GM12878 (cell line): ENCODE results near the gene TMEM163. TPM values are rescaled to one million over a fixed set of nuclear protein-coding genes. Genes with fewer than 3 reads are reported as not detected.

Experiments used
- ATAC-seq: fragments of 200-7000 bp; cut with Tn5 transposase; 3 replicates; pipeline ENCODE4 v1.9.1; 2020; ENCODE audit warnings: mild to moderate bottlenecking, moderate library complexity
- BruUV-seq: library from RNA; stranded (reverse); fragments of 400-500 nt; replicated peaks from 2 replicates; lab custom pipeline; 2021; lab: Mats Ljungman, UMichigan
- CTCF ChIA-PET: fragments of 300-600 bp; sonication (Branson Sonifier 250); formaldehyde crosslinking; extraction: SDS; loops from one replicate; lab custom pipeline; 2021; ENCODE audit warnings: inconsistent platforms; lab: Yijun Ruan, JAX
- POLR2A ChIA-PET: fragments of 350-600 bp; formaldehyde crosslinking; extraction: SDS; loops from one replicate; lab custom pipeline; 2021; ENCODE audit warnings: inconsistent platforms; lab: Charles Lee
- RAD21 ChIA-PET: fragments of 300-600 bp; sonication (Branson Sonifier 250); formaldehyde crosslinking; loops from one replicate; lab custom pipeline; 2023; ENCODE audit warnings: antibody characterized with exemption; ENCODE audit not compliant: unreplicated experiment; lab: Charles Lee
- SMC1A ChIA-PET: fragments of 300-600 bp; sonication (Branson Sonifier 250); formaldehyde crosslinking; loops from one replicate; lab custom pipeline; 2023; ENCODE audit not compliant: unreplicated experiment, uncharacterized antibody; lab: Charles Lee
- DNase-seq: peaks from one replicate; pipeline ENCODE4 v3.0.0-alpha.2; 2011; ENCODE audit warnings: low read depth, low spot score
- FAIRE-seq: peaks from 3 replicates; lab custom pipeline; 2011; peaks lifted over from hg19 to GRCh38; lab: Jason Lieb, UNC
- H2AFZ ChIP-seq: 2 replicates; pipeline ENCODE4 v1.6.0; 2011; ENCODE audit warnings: low read depth, low read length, control low read depth; ENCODE audit not compliant: control insufficient read depth
- H3K27ac ChIP-seq: 2 replicates; pipeline ENCODE4 v1.5.1; 2011; ENCODE audit warnings: control low read depth; ENCODE audit not compliant: control insufficient read depth, insufficient read depth
- H3K27me3 ChIP-seq, 2 experiments: replicated peaks in 1 of 2; 2 replicates each; pipeline versions ENCODE4 v1.6.0 to v1.6.1; 2011; ENCODE audit warnings: low read length in 1 of 2; ENCODE audit not compliant: control insufficient read depth in 2 of 2, insufficient read depth in 2 of 2
- H3K36me3 ChIP-seq, 2 experiments: 2 replicates each; pipeline ENCODE4 v1.5.1; 2011; ENCODE audit warnings: low read length in 1 of 2; ENCODE audit not compliant: control insufficient read depth in 2 of 2, insufficient read depth in 2 of 2
- H3K4me1 ChIP-seq: 2 replicates; pipeline ENCODE4 v1.6.1; 2011; ENCODE audit warnings: mild to moderate bottlenecking, low read length, moderate library complexity, mixed read lengths; ENCODE audit not compliant: control insufficient read depth, insufficient read depth
- H3K4me2 ChIP-seq: 2 replicates; pipeline ENCODE4 v1.6.0; 2011; ENCODE audit warnings: control low read depth; ENCODE audit not compliant: control insufficient read depth, insufficient read depth
- H3K4me3 ChIP-seq: fragments of 200-600 bp; sonication (generic); 2 replicates; pipeline ENCODE4 v1.5.1; 2016
- H3K79me2 ChIP-seq: 2 replicates; pipeline ENCODE4 v1.6.0; 2011; ENCODE audit warnings: low read length; ENCODE audit not compliant: control insufficient read depth, insufficient read depth
- H3K9ac ChIP-seq: 2 replicates; pipeline ENCODE4 v1.8.0; 2011; ENCODE audit warnings: low read length, control low read depth, mixed read lengths; ENCODE audit not compliant: control insufficient read depth, insufficient read depth
- H3K9me3 ChIP-seq: replicated peaks from 3 replicates; pipeline ENCODE4 v1.5.1; 2011; ENCODE audit warnings: mild to moderate bottlenecking, low read length; ENCODE audit not compliant: control insufficient read depth, insufficient read depth
- H4K20me1 ChIP-seq: 2 replicates; pipeline ENCODE4 v1.6.0; 2011; ENCODE audit not compliant: control insufficient read depth, insufficient read depth
- ESRRA ChIP-seq: IDR thresholded peaks from 2 replicates; pipeline ENCODE4 v1.6.1; 2012; ENCODE audit warnings: mild to moderate bottlenecking, low read length, improper control_type of control experiment
- GABPA ChIP-seq: IDR thresholded peaks from 2 replicates; pipeline ENCODE4 v1.6.1; 2014; ENCODE audit warnings: antibody characterized with exemption, low read depth, mild to moderate bottlenecking, inconsistent platforms
- IRF4 ChIP-seq: IDR thresholded peaks from 2 replicates; pipeline ENCODE4 v1.6.1; 2011; ENCODE audit warnings: low read depth, low read length
- ZBED1 ChIP-seq: IDR thresholded peaks from 2 replicates; pipeline ENCODE4 v1.6.1; 2016; ENCODE audit warnings: borderline replicate concordance
- ZNF217 ChIP-seq: fragments of 450-650 bp; IDR thresholded peaks from 2 replicates; pipeline ENCODE4 v1.6.1; 2017; ENCODE audit warnings: antibody characterized with exemption, mild to moderate bottlenecking
- WGBS: methylation state at CpG from one replicate; pipeline ENCODE4 v1.1.6; 2016; ENCODE audit warnings: low lambda C conversion rate; ENCODE audit not compliant: insufficient replicate concordance, insufficient coverage; ENCODE audit errors: missing lambda C conversion rate; 5-methylcytosine and 5-hydroxymethylcytosine counted together
- in situ Hi-C: fragments of 300-500 bp; cut with MboI; formaldehyde crosslinking; loops from 9 replicates; pipeline ENCODE4 v1.14.3; 2018; ENCODE audit warnings: mixed read lengths
- intact Hi-C: fragments of 100-400 bp; cut with micrococcal nuclease; formaldehyde crosslinking; loops from one replicate; pipeline ENCODE4 v1.14.2; 2022; ENCODE audit not compliant: unreplicated experiment
- polyA plus RNA-seq, 11 experiments: library from polyadenylated mRNA; depleted of rRNA in 4 of 11; unstranded in 6 of 11; stranded (reverse) in 5 of 11; fragments of >200 nt; fragmentation: Nextera tagmentation in 4 of 11; fragmentation: Illumina TruSeq in 1 of 11; extraction: Ambion mirVana in 4 of 11; extraction: Trizol in 1 of 11; gene quantifications; 1 replicate in 1 of 11; 2 replicates in 10 of 11; pipeline versions ENCODE4 v1.2.1 to v1.2.3, GENCODE V29; 2011 to 2016; ENCODE audit warnings: inconsistent platforms in 2 of 11, missing spikeins in 2 of 11, low read depth in 1 of 11
- total RNA-seq, 4 experiments: library from RNA; depleted of rRNA in 3 of 4; stranded (reverse); fragments of >200 nt in 3 of 4; fragmentation: Illumina TruSeq in 1 of 4; extraction: Trizol in 1 of 4; gene quantifications; 2 replicates each; pipeline versions ENCODE4 v1.2.1 to v1.2.3, GENCODE V29; 2013 to 2021
- TF ChIP-seq, protein P1 (sequence below): fragments of 450-650 bp; IDR thresholded peaks from 2 replicates; pipeline ENCODE4 v1.6.1; 2018; ENCODE audit warnings: mild to moderate bottlenecking, low read depth, moderate library complexity; ENCODE audit not compliant: partially characterized antibody
- TF ChIP-seq, protein P2 (sequence below): fragments of 450-650 bp; IDR thresholded peaks from 2 replicates; pipeline ENCODE4 v1.6.1; 2016; ENCODE audit warnings: mild to moderate bottlenecking, moderate library complexity, borderline replicate concordance
- TF ChIP-seq, protein P3 (sequence below): fragments of 450-650 bp; IDR thresholded peaks from 2 replicates; pipeline ENCODE4 v1.6.1; 2014; ENCODE audit warnings: mild to moderate bottlenecking
- TF ChIP-seq, protein P4 (sequence below): IDR thresholded peaks from 2 replicates; pipeline ENCODE4 v1.6.1; 2012; ENCODE audit warnings: low read depth, low read length, improper control_type of control experiment
- TF ChIP-seq, protein P5 (sequence below): IDR thresholded peaks from 2 replicates; pipeline ENCODE4 v1.6.1; 2012; ENCODE audit warnings: mild to moderate bottlenecking, low read depth, low read length

Gene TMEM163
- total and polyA plus RNA-seq, 10 of the 15 experiments (the other 5 are each of a cell fraction or from before 2014, with no cell fraction given), result 0.05 to 0.11 (median 0.07) TPM; not detected in 4

DNA sequence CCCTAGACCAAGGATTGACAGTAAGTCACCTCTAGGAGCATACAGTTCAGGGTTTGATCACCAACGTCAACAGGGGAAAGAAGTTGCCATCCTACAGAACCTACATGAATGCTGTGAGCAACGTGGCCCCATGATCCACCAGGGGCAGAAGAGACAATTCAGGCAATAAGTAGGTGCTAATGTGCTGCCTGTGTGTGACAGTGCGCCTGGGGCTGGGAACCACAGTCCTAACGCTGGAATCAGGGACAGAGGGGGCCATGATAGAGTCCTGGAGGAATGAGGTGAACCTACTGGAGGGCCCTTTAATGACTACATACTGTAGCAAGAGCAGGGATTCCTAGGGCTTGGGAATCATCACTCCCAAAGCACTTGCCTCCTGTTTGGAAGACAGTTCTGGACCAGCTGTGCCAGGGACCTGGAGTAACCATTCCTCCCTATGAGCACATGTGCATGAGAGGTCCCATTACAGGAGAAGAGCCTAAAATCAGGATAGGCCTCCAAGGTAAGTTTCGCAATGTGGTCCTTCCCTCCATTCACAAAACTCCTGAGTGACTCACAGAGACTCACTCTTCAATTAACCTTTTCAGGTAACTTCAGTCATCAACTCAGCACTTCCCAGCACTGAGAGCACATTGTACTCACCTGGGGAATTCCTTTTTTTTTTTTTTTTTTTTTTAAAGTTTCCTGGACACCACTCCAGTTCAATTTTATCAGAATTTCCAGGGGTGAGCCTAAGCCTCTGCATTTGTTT lies 214.0 kb downstream of the TMEM163 start:
- Histone ChIP-seq H3K4me3 (no peak overlapping the region), H3K9me3 (no peaks in the 10 kb centered on the region), H3K27ac (no peak overlapping the region), H2AFZ (no peak overlapping the region), H3K79me2 (no peaks in the 10 kb centered on the region), H3K9ac (no peak overlapping the region), H3K36me3 (no peaks in the 10 kb centered on the region), H3K4me1 (no peaks in the 10 kb centered on the region), H4K20me1 (no peaks in the 10 kb centered on the region), H3K4me2 (no peak overlapping the region), H3K27me3 (no peaks in the 10 kb centered on the region; a peak in 1 of 4 replicates)
- DNase-seq (no peak), ATAC-seq (no peak), FAIRE-seq (no peak)
- 41% methylated on average over 5 of the region's 5 CpGs for whole genome bisulfite sequencing
- RAD21 ChIA-PET, result no interaction called here
- POLR2A ChIA-PET, result interaction anchor here (0.6 kb wide), 1 partner anchor 40 kb away, joined by 3 read pairs; no protein-coding TSS in a partner anchor
- SMC1A ChIA-PET, result no interaction called here
- BruUV-seq, result no TSS peak
- in situ Hi-C loops, result no loop called here
- CTCF ChIA-PET, result no interaction called here
- intact Hi-C loops, result no loop called here
- TF ChIP-seq, protein P1, sequence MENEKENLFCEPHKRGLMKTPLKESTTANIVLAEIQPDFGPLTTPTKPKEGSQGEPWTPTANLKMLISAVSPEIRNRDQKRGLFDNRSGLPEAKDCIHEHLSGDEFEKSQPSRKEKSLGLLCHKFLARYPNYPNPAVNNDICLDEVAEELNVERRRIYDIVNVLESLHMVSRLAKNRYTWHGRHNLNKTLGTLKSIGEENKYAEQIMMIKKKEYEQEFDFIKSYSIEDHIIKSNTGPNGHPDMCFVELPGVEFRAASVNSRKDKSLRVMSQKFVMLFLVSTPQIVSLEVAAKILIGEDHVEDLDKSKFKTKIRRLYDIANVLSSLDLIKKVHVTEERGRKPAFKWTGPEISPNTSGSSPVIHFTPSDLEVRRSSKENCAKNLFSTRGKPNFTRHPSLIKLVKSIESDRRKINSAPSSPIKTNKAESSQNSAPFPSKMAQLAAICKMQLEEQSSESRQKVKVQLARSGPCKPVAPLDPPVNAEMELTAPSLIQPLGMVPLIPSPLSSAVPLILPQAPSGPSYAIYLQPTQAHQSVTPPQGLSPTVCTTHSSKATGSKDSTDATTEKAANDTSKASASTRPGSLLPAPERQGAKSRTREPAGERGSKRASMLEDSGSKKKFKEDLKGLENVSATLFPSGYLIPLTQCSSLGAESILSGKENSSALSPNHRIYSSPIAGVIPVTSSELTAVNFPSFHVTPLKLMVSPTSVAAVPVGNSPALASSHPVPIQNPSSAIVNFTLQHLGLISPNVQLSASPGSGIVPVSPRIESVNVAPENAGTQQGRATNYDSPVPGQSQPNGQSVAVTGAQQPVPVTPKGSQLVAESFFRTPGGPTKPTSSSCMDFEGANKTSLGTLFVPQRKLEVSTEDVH, result no peak
- TF ChIP-seq, protein P2, sequence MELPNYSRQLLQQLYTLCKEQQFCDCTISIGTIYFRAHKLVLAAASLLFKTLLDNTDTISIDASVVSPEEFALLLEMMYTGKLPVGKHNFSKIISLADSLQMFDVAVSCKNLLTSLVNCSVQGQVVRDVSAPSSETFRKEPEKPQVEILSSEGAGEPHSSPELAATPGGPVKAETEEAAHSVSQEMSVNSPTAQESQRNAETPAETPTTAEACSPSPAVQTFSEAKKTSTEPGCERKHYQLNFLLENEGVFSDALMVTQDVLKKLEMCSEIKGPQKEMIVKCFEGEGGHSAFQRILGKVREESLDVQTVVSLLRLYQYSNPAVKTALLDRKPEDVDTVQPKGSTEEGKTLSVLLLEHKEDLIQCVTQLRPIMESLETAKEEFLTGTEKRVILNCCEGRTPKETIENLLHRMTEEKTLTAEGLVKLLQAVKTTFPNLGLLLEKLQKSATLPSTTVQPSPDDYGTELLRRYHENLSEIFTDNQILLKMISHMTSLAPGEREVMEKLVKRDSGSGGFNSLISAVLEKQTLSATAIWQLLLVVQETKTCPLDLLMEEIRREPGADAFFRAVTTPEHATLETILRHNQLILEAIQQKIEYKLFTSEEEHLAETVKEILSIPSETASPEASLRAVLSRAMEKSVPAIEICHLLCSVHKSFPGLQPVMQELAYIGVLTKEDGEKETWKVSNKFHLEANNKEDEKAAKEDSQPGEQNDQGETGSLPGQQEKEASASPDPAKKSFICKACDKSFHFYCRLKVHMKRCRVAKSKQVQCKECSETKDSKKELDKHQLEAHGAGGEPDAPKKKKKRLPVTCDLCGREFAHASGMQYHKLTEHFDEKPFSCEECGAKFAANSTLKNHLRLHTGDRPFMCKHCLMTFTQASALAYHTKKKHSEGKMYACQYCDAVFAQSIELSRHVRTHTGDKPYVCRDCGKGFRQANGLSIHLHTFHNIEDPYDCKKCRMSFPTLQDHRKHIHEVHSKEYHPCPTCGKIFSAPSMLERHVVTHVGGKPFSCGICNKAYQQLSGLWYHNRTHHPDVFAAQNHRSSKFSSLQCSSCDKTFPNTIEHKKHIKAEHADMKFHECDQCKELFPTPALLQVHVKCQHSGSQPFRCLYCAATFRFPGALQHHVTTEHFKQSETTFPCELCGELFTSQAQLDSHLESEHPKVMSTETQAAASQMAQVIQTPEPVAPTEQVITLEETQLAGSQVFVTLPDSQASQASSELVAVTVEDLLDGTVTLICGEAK, result no peak
- TF ChIP-seq, protein P3, sequence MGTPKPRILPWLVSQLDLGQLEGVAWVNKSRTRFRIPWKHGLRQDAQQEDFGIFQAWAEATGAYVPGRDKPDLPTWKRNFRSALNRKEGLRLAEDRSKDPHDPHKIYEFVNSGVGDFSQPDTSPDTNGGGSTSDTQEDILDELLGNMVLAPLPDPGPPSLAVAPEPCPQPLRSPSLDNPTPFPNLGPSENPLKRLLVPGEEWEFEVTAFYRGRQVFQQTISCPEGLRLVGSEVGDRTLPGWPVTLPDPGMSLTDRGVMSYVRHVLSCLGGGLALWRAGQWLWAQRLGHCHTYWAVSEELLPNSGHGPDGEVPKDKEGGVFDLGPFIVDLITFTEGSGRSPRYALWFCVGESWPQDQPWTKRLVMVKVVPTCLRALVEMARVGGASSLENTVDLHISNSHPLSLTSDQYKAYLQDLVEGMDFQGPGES, result no peak
- TF ChIP-seq ESRRA (no peak), ZBED1 (no peak), GABPA (no peak), IRF4 (no peak), ZNF217 (no peak)
- TF ChIP-seq, protein P4, sequence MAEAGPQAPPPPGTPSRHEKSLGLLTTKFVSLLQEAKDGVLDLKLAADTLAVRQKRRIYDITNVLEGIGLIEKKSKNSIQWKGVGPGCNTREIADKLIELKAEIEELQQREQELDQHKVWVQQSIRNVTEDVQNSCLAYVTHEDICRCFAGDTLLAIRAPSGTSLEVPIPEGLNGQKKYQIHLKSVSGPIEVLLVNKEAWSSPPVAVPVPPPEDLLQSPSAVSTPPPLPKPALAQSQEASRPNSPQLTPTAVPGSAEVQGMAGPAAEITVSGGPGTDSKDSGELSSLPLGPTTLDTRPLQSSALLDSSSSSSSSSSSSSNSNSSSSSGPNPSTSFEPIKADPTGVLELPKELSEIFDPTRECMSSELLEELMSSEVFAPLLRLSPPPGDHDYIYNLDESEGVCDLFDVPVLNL, result no peak
- TF ChIP-seq, protein P5, sequence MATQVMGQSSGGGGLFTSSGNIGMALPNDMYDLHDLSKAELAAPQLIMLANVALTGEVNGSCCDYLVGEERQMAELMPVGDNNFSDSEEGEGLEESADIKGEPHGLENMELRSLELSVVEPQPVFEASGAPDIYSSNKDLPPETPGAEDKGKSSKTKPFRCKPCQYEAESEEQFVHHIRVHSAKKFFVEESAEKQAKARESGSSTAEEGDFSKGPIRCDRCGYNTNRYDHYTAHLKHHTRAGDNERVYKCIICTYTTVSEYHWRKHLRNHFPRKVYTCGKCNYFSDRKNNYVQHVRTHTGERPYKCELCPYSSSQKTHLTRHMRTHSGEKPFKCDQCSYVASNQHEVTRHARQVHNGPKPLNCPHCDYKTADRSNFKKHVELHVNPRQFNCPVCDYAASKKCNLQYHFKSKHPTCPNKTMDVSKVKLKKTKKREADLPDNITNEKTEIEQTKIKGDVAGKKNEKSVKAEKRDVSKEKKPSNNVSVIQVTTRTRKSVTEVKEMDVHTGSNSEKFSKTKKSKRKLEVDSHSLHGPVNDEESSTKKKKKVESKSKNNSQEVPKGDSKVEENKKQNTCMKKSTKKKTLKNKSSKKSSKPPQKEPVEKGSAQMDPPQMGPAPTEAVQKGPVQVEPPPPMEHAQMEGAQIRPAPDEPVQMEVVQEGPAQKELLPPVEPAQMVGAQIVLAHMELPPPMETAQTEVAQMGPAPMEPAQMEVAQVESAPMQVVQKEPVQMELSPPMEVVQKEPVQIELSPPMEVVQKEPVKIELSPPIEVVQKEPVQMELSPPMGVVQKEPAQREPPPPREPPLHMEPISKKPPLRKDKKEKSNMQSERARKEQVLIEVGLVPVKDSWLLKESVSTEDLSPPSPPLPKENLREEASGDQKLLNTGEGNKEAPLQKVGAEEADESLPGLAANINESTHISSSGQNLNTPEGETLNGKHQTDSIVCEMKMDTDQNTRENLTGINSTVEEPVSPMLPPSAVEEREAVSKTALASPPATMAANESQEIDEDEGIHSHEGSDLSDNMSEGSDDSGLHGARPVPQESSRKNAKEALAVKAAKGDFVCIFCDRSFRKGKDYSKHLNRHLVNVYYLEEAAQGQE, result no peak
